Hepatocyte (in vitro differentiated cells): ENCODE measurements around the gene F13A1. TPM values are rescaled to one million over a fixed set of nuclear protein-coding genes. Genes with fewer than 3 reads are reported as not detected.

Source experiments
- DNase-seq: peaks from one replicate; pipeline ENCODE4 v3.0.0-alpha.2; 2016; ENCODE audit warnings: low spot score
- H2AFZ ChIP-seq: fragments of 200-600 bp; sonication (generic); 2 replicates; pipeline ENCODE4 v1.6.0; 2016; ENCODE audit warnings: antibody characterized with exemption, mild to moderate bottlenecking
- H3K27ac ChIP-seq: fragments of 200-600 bp; sonication (generic); 2 replicates; pipeline ENCODE4 v1.5.1; 2016; ENCODE audit warnings: mild to moderate bottlenecking
- H3K27me3 ChIP-seq: fragments of 200-600 bp; sonication (generic); 2 replicates; pipeline ENCODE4 v1.6.1; 2016
- H3K36me3 ChIP-seq: fragments of 200-600 bp; sonication (generic); replicated peaks from 2 replicates; pipeline ENCODE4 v1.5.1; 2016; ENCODE audit warnings: low read depth; ENCODE audit not compliant: insufficient read depth
- H3K4me1 ChIP-seq: fragments of 200-600 bp; sonication (generic); 2 replicates; pipeline ENCODE4 v1.5.1; 2016; ENCODE audit warnings: mild to moderate bottlenecking, moderate library complexity; ENCODE audit not compliant: insufficient read depth
- H3K4me2 ChIP-seq: fragments of 200-600 bp; sonication (generic); 2 replicates; pipeline ENCODE4 v1.6.0; 2016
- H3K4me3 ChIP-seq: fragments of 200-600 bp; sonication (generic); 2 replicates; pipeline ENCODE4 v1.5.1; 2016; ENCODE audit warnings: mild to moderate bottlenecking
- H3K79me2 ChIP-seq: fragments of 200-600 bp; sonication (generic); 2 replicates; pipeline ENCODE4 v1.6.0; 2017; ENCODE audit warnings: mild to moderate bottlenecking
- H3K9me2 ChIP-seq: fragments of 200-600 bp; sonication (generic); replicated peaks from 2 replicates; pipeline ENCODE4 v1.6.0; 2017; ENCODE audit warnings: mild to moderate bottlenecking; ENCODE audit not compliant: insufficient read depth
- H3K9me3 ChIP-seq: fragments of 200-600 bp; sonication (generic); 2 replicates; pipeline ENCODE4 v1.5.1; 2016; ENCODE audit warnings: low read depth, mild to moderate bottlenecking
- H4K20me1 ChIP-seq: fragments of 200-600 bp; sonication (generic); 2 replicates; pipeline ENCODE4 v1.6.0; 2016; ENCODE audit warnings: mild to moderate bottlenecking; ENCODE audit not compliant: insufficient read depth, poor library complexity, severe bottlenecking
- CTCF ChIP-seq: fragments of 200-600 bp; sonication (generic); IDR thresholded peaks from 2 replicates; pipeline ENCODE4 v1.5.1; 2016; ENCODE audit warnings: antibody characterized with exemption, mild to moderate bottlenecking; ENCODE audit not compliant: poor library complexity
- EZH2 ChIP-seq: fragments of 200-600 bp; sonication (generic); IDR thresholded peaks from 2 replicates; pipeline ENCODE4 v1.6.1; 2016; ENCODE audit warnings: antibody characterized with exemption, mild to moderate bottlenecking, borderline replicate concordance
- EZH2phosphoT487 ChIP-seq: fragments of 200-600 bp; sonication (generic); IDR thresholded peaks from one replicate; pipeline ENCODE4 v1.6.1; 2018; ENCODE audit warnings: antibody characterized with exemption, mild to moderate bottlenecking, low read depth, moderate library complexity; ENCODE audit not compliant: unreplicated experiment, severe bottlenecking
- WGBS: methylation state at CpG from one replicate; pipeline ENCODE4 v1.1.6; 2016; ENCODE audit warnings: low lambda C conversion rate; ENCODE audit errors: missing lambda C conversion rate; 5-methylcytosine and 5-hydroxymethylcytosine counted together
- polyA plus RNA-seq: library from polyadenylated mRNA; unstranded; fragments of >200 nt; fragmentation: Nextera tagmentation; extraction: Ambion mirVana; gene quantifications from 2 replicates; pipeline ENCODE4 v1.2.1, GENCODE V29; 2016
- total RNA-seq: library from RNA; depleted of rRNA; stranded (reverse); fragments of >200 nt; gene quantifications from 2 replicates; pipeline ENCODE4 v1.2.3, GENCODE V29; 2014

Gene F13A1
- total and polyA plus RNA-seq, 2 experiments from 2014 or later, result 3.7 to 8.5 TPM

DNA sequence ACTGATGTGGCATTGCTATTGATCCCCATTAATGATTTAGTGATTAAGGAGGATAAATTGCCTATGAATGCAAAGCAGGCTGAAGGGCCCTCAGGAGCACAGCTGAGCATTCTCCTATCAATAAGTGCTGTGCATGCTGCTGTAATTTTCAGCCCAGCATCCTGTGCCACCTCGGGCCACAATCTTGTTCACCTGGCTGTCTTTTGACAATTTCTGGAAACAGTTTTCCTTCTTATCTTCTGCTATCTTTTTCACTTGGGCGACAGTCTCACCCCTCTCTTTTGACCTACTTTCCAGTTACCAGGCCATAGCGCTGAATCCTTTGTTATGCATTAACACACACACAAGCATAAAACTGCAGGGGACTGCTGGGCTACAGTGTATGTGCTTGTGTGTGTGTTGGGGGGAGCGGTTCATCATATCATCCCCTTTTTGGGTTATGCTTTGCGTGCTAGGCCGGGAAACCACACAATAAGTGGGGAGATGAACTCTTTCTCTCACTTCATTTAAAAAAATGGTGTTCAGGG is 60.2 kb downstream of the F13A1 start:
- Histone ChIP-seq H3K4me1 (no peaks in the 10 kb centered on the region), H2AFZ (no peak overlapping the region), H3K9me3 (no peaks in the 10 kb centered on the region), H3K36me3 (no peaks in the 10 kb centered on the region), H3K9me2 (no peaks in the 10 kb centered on the region), H3K4me3 (no peak overlapping the region), H3K79me2 (no peaks in the 10 kb centered on the region), H3K4me2 (no peak overlapping the region), H3K27me3 (no peaks in the 10 kb centered on the region), H4K20me1 (no peaks in the 10 kb centered on the region), H3K27ac (no peak overlapping the region)
- no peak for TF ChIP-seq EZH2phosphoT487
- no peak for TF ChIP-seq EZH2
- TF ChIP-seq CTCF, result no peak
- no peak for DNase-seq
- 77% methylated on average over 6 of the region's 6 CpGs for WGBS

DNA sequence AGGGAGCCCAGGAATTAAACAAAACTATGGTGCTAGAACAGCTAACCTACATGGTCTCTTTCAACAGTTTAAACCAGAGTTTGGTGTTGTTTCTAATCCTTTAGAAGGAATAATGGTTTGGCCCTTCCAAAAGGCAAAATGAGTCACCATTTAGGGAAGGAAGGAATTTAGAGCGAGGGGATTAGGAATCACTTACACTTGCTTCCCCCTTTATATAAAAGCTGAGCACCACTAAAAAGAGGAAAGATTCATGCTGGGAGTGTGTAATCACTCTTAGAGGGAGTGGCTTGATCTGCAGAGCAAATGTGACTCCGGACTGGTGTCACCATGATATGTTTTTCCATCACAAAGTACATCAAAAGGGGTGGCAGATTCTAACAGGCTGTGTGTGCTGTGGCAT is 63.6 kb downstream of the F13A1 start:
- Histone ChIP-seq H2AFZ (no peak overlapping the region), H3K27me3 (no peaks in the 10 kb centered on the region), H3K36me3 (no peaks in the 10 kb centered on the region), H4K20me1 (no peaks in the 10 kb centered on the region), H3K4me3 (no peak overlapping the region), H3K9me3 (no peaks in the 10 kb centered on the region), H3K4me2 (no peak overlapping the region), H3K9me2 (no peaks in the 10 kb centered on the region), H3K4me1 (no peaks in the 10 kb centered on the region), H3K27ac (no peak overlapping the region), H3K79me2 (no peaks in the 10 kb centered on the region)
- no peak for DNase-seq
- 67% methylated on average over 2 of the region's 2 CpGs for WGBS
- TF ChIP-seq EZH2phosphoT487, result no peak
- TF ChIP-seq CTCF, result no peak
- no peak for TF ChIP-seq EZH2

DNA sequence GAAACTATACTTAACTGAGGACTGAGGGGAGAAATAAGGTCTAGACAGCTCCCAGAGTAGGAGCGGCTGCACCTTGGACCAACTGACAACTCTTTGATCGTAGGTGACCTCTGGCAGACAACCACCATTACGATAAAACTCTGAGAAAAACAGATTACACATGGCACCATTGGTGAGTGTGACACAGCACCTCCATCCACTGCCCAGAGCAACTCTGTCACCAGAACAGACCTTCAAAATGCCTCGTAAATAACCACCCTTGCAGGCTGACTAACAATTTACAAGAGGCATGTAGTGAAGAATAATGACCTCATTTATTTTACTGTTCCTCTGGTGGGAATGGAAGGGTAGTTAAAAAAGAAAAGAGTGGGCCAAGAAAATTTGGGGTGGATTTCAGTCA is 64.2 kb downstream of the F13A1 start:
- H3K4me3 ChIP-seq, result no peak overlapping the region
- H3K4me1 ChIP-seq, result no peaks in the 10 kb centered on the region
- H3K36me3 ChIP-seq, result no peaks in the 10 kb centered on the region
- H3K79me2 ChIP-seq, result no peaks in the 10 kb centered on the region
- TF ChIP-seq CTCF, result no peak
- TF ChIP-seq EZH2, result no peak
- TF ChIP-seq EZH2phosphoT487, result no peak
- H4K20me1 ChIP-seq, result no peaks in the 10 kb centered on the region
- H3K27ac ChIP-seq, result no peak overlapping the region
- DNase-seq, result no peak
- no peaks in the 10 kb centered on the region for H3K9me2 ChIP-seq
- H3K9me3 ChIP-seq, result no peaks in the 10 kb centered on the region
- no peak overlapping the region for H2AFZ ChIP-seq
- 65% methylated on average over 4 of the region's 4 CpGs for WGBS
- H3K27me3 ChIP-seq, result no peaks in the 10 kb centered on the region
- no peak overlapping the region for H3K4me2 ChIP-seq
